ENCODE data around the gene HMMR. TPM values are rescaled to one million over a fixed set of nuclear protein-coding genes. Genes with fewer than 3 reads are reported as not detected.
"Not testable (repeated sequence)": the region's sequence is repeated elsewhere in the genome, so short reads cannot be mapped to it uniquely, and the experiment has no call there.

Gene HMMR
- total RNA-seq: 1 to 10 TPM in 1 of 4 donors, under 1 TPM in 2, not detected in 1; 0.16 to 1.4 (median 0.54) TPM

GRCh38 chr5:163460562-163461171 lies at the start of gene HMMR:
Gene HMMR (plus strand): TSS chr5:163460632. CDS start chr5:163460693, 61 bp downstream.
- Histone ChIP-seq H3K4me3 (peak within 1 kb of the TSS; percentile 69 to 86), H3K36me3 (peaks cover 0 to 6% of the 10 kb centered on the region in 2 donors), H3K4me1 (peaks cover 0 to 42% (median 20%) of the 10 kb centered on the region in 3 donors), H3K27me3 (no peaks in the 10 kb centered on the region), H3K27ac (peak within 1 kb of the TSS; percentile 90 to 97 (median 94)), H3K9me3 (no peaks in the 10 kb centered on the region)
- WGBS, 2 donors (ENCODE audit: low coverage in 1 of 2): 0% methylated on average over 21 to 22 of the region's 23 CpGs
- TF ChIP-seq EP300 (IDR thresholded peaks at IDR 0.05) (no peak), CTCF (IDR thresholded peaks at IDR 0.05) (no peak), POLR2A (IDR thresholded peaks at IDR 0.05) (no peak), POLR2AphosphoS5 (IDR thresholded peaks at IDR 0.05) (no peak)
- no peak for ATAC-seq

- 13 to 14% methylated on average over 13 to 15 of the region's 15 CpGs for WGBS, 2 donors (ENCODE audit: low coverage in 1 of 2)
- peaks cover 32% of the 10 kb centered on the region for H3K27me3 ChIP-seq
- H3K9me3 ChIP-seq, H3K4me3 ChIP-seq, ATAC-seq, H3K36me3 ChIP-seq, H3K4me1 ChIP-seq, H3K27ac ChIP-seq: not testable (repeated sequence)
Observed at GRCh38 chr5:163415673-163416072, 44.8 kb upstream of the HMMR start.

DNA sequence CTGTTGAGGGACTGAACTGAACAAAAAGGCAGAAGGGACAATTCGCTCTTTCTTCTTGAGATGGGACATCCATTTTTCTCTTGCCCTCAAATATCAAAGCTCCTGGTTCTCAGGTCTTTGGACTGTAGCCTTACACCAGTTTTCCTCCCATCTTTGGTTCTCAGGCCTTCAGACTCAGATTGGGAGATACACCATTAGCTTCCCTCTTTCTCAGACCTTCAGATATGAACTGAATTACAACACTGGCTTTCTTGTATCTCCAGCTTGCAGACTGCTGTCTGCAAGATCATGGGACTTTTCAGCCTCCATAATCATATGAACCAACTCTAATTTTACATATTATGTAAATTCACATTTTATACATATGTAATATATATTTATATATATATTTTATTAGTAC lies 35.6 kb upstream of the HMMR start:
- no peaks in the 10 kb centered on the region for H3K27me3 ChIP-seq
- no peaks in the 10 kb centered on the region for H3K36me3 ChIP-seq
- 73 to 90% methylated on average over 1 of the region's 1 CpG for WGBS, 2 donors (ENCODE audit: low coverage in 1 of 2)
- no peaks in the 10 kb centered on the region for H3K4me1 ChIP-seq
- no peak overlapping the region for H3K27ac ChIP-seq
- H3K4me3 ChIP-seq: no peak overlapping the region
- no peaks in the 10 kb centered on the region for H3K9me3 ChIP-seq
- ATAC-seq: no peak
- TF ChIP-seq POLR2A (IDR thresholded peaks at IDR 0.05) (no peak), EP300 (IDR thresholded peaks at IDR 0.05) (no peak), CTCF (IDR thresholded peaks at IDR 0.05) (no peak), POLR2AphosphoS5 (IDR thresholded peaks at IDR 0.05) (no peak)

DNA sequence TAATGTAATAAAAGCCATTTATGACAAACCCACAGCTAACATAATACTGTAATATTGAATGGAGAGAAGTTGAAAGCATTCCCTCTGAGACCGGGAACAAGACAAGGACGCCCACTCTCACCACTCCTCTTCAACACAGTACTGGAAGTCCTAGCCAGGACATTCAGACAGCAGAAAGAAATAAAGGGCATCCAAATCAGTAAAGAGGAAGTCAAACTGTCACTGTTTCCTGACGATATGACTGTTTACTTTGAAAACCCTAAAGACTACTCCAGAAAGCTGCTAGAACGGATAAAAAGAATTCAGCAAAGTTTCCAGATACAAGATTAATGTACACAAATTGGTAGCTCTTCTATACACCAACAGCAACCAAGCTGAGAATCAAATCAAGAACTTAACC lies 34.3 kb upstream of the HMMR start:
- H3K27ac ChIP-seq, H3K9me3 ChIP-seq, H3K4me3 ChIP-seq, H3K27me3 ChIP-seq, H3K36me3 ChIP-seq, ATAC-seq, H3K4me1 ChIP-seq: not testable (repeated sequence)
- WGBS, 2 donors (ENCODE audit: low coverage in 1 of 2): 21 to 39% methylated on average over 3 to 4 of the region's 4 CpGs

DNA sequence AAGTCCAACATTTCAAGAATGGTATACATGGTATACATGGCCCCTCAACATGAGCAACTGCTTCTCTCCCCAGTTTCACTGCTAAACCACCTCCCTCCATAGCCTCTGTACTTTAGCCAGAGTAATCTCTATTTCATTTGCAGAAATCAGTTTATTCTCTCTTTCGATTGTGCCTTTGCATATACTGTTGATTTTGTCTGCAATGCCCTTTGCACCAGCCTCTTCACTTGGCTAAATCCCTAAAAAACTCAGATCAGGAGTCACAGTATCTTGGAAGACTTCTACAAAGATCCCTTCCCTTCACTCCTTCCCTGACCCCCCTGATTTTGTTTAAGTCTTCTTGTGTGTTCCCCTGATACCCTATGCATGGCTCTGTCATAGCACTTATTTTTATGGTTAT lies 27.9 kb upstream of the HMMR start:
- 71 to 100% methylated on average over 1 of the region's 1 CpG for WGBS, 2 donors (ENCODE audit: low coverage in 1 of 2)
- H3K27ac ChIP-seq: no peak overlapping the region
- no peak for TF ChIP-seq POLR2AphosphoS5 (IDR thresholded peaks at IDR 0.05)
- no peak for TF ChIP-seq POLR2A (IDR thresholded peaks at IDR 0.05)
- no peak for TF ChIP-seq EP300 (IDR thresholded peaks at IDR 0.05)
- TF ChIP-seq CTCF (IDR thresholded peaks at IDR 0.05): no peak
- H3K9me3 ChIP-seq: no peaks in the 10 kb centered on the region
- no peak overlapping the region for H3K4me3 ChIP-seq
- ATAC-seq: no peak
- no peaks in the 10 kb centered on the region for H3K27me3 ChIP-seq
- peaks cover 0 to 7% (median 0%) of the 10 kb centered on the region in 3 donors for H3K4me1 ChIP-seq
- no peaks in the 10 kb centered on the region for H3K36me3 ChIP-seq

DNA sequence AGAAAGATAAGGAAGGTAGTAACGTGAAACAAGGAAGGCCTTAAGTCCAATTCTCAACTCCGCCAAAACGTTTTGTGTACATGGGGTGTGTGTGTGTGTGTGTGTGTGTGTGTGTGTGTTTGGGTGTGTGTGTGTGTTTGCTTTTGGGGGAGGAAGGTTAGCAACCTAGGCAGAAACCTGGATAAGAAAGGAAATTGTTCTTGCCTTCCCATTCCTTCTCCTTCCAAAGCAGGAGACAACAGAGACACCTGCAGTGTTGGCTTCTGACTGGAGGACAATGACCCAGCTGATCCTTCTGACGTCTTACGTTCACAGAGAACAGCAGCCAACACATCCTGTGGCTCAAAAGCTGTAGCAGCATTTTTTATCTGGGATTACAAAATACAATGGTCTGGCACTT lies 27.2 kb upstream of the HMMR start:
- Histone ChIP-seq H3K27me3 (no peaks in the 10 kb centered on the region), H3K9me3 (no peaks in the 10 kb centered on the region), H3K27ac (no peak overlapping the region), H3K4me3 (no peak overlapping the region), H3K4me1 (peaks cover 0 to 12% (median 0%) of the 10 kb centered on the region in 3 donors), H3K36me3 (no peaks in the 10 kb centered on the region)
- 57 to 62% methylated on average over 3 to 4 of the region's 5 CpGs for WGBS, 2 donors (ENCODE audit: low coverage in 1 of 2)
- ATAC-seq: no peak
- no peak for TF ChIP-seq CTCF (IDR thresholded peaks at IDR 0.05)
- TF ChIP-seq POLR2AphosphoS5 (IDR thresholded peaks at IDR 0.05): no peak
- no peak for TF ChIP-seq EP300 (IDR thresholded peaks at IDR 0.05)
- no peak for TF ChIP-seq POLR2A (IDR thresholded peaks at IDR 0.05)

Measured in gastroesophageal sphincter (tissue), 4 donors.